ENCODE results near the gene SAT2.
"Not testable (repeated sequence)": the region's sequence is repeated elsewhere in the genome, so short reads cannot be mapped to it uniquely, and the experiment has no call there.

- TF ChIP-seq CTCF, POLR2A (IDR thresholded peaks at IDR 0.05): not testable (repeated sequence)
Observed at GRCh38 chr17:7625749-7626148, 1.9 kb downstream of the SAT2 start.

Measured in uterus (tissue), 2 donors.